ENCODE measurements around the gene LHFPL6.

DNA sequence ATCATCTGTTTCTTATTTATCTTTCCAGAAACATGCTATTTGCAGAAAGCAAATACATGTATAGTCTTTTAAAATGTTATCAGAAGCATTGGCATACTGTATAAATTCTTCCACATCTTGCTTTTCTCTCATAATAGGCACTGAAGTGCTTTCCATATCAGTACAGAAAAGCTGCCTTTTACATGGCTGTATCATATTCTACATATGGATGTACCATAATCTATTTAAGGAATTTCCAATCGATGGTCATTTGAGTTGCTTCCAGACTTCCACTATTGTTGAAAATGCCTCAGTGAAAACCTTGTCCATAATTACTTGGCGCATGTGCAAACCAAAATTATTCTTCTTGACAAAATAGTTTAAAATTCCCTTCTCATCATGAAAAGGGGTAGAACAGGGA is 272.5 kb downstream of the LHFPL6 start:
- TF ChIP-seq, protein P1, sequence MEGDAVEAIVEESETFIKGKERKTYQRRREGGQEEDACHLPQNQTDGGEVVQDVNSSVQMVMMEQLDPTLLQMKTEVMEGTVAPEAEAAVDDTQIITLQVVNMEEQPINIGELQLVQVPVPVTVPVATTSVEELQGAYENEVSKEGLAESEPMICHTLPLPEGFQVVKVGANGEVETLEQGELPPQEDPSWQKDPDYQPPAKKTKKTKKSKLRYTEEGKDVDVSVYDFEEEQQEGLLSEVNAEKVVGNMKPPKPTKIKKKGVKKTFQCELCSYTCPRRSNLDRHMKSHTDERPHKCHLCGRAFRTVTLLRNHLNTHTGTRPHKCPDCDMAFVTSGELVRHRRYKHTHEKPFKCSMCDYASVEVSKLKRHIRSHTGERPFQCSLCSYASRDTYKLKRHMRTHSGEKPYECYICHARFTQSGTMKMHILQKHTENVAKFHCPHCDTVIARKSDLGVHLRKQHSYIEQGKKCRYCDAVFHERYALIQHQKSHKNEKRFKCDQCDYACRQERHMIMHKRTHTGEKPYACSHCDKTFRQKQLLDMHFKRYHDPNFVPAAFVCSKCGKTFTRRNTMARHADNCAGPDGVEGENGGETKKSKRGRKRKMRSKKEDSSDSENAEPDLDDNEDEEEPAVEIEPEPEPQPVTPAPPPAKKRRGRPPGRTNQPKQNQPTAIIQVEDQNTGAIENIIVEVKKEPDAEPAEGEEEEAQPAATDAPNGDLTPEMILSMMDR (IDR thresholded peaks at IDR 0.05) = no peak
- TF ChIP-seq EZH2 (IDR thresholded peaks at IDR 0.05) (no peak), EZH2phosphoT487 (IDR thresholded peaks at IDR 0.05) (no peak)
